Hematopoietic multipotent progenitor cell treated with erythropoietin and hydrocortisone succinate and interleukin-3 and kit ligand, for 4 days (in vitro differentiated cells): Measurements from ENCODE around the gene FAM107A.
"Not testable (repeated sequence)": the region's sequence is repeated elsewhere in the genome, so short reads cannot be mapped to it uniquely, and the experiment has no call there.

ENCODE experiments used
- DNase-seq: peaks from one replicate; pipeline ENCODE4 v3.0.0-alpha.2; 2015

FAM107A gene

GRCh38 chr3:58535531-58536500, 41.4 kb downstream of the FAM107A start:
- peak; percentile 62 for DNase-seq

DNA sequence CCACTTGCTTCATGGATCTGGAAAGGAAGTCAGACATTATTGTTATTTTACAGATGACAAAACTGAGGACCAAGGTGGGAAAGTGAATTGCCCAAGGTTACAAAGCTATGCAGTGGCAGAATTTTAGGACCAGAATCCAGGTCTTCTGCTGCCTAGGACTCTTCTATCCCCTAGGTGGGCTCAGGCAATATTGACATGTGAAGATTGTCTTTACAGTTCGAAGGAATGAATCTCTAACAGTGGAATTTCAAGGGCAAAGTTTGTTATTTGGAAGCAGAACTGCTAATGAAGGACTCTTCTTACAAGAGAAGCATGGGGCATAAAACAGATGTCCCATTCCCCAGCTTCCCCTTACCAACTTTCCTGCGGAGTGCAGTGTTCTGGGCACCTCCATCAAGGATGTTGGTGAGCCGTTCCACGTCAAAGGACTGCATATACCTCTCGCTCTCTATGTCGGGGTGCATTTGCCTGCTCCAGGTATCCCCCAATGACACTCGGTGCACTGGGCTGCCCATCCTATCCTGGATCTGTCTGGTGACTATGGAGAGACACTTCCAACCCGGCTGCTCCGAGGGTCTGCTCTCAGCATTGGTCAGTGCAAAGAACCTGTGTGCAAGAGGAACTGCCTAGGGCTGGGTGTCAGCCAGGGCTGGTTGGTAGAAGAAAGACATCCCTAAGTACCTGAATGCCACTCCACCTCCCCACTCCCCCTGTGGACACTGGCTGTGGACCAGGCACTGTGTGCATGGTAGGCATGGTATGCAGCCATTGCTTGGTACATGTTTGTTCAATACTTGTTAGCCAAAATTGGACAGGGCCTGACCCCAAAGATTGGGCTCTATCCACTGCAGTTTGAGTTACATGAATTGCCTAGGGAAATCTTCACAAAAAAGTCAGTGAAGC, 42.3 kb downstream of the FAM107A start:
- no peak for DNase-seq

DNA sequence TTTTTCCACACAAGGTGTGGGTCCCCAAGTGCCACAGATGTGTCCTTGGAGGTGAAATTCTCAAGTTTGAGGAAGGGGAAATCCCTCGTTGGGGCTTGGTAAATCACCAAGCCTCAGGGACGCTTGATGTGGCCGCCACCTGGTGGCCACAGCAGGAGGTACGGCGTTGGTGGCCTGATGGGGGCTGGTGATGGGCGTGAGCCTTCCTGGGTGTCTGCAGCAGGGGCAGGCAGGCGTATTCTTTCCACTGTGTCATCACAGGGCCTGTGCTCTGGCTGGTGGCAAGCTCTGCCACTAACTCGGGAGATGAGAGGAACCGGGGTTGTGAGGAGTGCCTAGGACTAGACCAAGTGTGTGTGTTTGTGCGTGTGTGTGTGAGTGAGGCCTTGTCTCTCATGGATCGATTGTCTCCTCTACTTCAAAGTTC, 44.4 kb downstream of the FAM107A start:
- DNase-seq, result peak; percentile 89

DNA sequence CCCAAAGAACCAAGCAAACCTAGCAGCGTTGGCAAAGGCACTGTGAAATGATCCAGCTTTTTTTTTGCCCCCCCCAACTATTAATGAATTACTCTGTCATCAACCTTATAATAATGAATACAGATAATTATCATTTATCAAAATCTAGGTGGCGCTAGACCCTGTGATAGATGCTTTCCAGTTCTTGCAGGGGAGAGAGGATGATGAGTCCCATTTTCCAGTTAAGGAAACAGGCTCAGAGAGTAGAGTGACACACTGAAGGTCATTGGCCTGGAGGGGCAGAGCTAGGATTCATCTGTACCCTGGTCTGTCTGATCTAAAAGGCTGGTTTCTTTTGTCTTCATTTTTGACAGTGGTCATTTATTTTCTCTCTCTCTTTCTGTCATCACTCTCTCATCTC, 45.2 kb downstream of the FAM107A start:
- no peak for DNase-seq

- no peak for DNase-seq
Measured at GRCh38 chr3:58531555-58531954, 45.6 kb downstream of the FAM107A start.

- no peak for DNase-seq
Measured at GRCh38 chr3:58530354-58530865, 46.8 kb downstream of the FAM107A start.

DNA sequence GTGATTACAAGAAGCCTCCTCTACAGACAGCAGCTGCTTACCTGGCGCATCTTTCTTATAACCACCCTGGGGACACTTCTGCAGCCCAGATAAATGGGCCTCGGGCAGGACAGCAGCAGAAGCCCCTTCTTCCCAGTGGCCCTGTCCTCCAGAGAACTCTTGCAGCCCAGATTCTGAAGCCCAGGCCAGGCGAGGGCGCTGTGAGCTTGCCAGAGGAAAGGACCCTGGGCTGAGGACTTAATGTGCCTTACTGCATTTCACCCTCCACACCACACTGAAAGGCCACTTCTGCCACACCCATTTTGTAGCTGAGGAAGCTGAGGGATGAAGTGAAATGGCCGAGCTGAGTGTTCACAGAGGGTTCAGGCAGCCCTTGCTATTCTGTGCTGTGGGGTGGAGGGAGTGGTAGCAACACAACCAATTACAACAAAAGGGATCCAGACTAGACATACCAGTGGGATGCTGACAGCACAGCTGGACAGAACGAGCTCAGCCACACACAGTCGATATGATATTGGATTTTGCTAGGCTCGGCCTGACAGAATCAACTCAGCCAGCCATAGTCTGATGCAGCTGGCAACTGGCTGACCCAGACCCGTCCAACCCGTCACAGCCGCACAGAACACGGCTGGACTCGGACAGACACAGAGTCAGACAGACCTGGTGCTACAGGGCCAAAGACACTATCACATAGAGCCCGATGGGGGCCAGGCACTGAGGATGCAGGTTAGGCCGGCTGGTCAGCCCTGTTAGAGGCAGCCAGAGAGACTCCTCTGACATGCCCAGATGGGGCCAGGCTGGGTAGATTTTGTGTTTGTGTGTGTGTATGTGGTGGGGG, 47.5 kb downstream of the FAM107A start:
- peak; percentile 53 for DNase-seq

DNA sequence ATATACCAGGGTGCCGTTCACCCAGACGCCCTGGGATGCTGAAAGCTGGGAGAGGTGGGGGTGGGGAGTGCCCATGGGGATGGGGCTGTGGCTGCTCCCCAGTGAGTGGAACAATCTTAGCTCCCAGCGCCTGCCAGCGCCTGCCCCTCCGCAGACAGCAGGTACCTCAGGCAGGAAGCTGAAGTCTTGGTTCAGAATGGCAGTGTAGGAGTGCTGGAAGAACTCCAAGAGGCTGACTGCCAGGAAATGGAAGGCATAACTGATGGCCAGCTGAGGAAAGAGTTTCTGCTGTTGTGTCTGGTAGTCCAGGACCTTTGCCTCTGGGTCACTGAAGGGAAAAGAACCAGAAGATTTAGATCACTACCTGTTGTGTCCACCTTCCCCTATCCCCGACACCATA, 48.6 kb downstream of the FAM107A start:
- no peak for DNase-seq

DNA sequence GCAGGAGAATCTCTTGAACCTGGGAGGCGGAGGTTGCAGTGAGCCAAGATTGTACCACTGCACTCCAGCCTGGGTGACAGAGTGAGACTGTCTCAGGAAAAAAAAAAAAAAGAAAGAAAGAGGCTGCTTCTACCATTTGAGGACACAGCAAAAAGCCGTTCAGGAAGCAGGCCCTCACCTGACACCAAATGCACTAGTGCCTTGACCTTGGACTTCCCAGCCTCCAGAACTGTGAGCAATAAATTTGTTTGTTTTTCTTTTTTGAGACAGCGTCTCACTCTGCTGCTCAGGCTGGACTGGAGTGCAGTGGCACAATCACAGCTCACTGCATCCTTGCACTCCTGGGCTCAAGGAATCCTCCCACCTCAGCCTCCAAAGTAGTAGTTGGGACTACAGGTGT, 49.8 kb downstream of the FAM107A start:
- not testable (repeated sequence) for DNase-seq

GRCh38 chr3:58526515-58526957, 50.7 kb downstream of the FAM107A start:
- DNase-seq, result peak; percentile 61

DNA sequence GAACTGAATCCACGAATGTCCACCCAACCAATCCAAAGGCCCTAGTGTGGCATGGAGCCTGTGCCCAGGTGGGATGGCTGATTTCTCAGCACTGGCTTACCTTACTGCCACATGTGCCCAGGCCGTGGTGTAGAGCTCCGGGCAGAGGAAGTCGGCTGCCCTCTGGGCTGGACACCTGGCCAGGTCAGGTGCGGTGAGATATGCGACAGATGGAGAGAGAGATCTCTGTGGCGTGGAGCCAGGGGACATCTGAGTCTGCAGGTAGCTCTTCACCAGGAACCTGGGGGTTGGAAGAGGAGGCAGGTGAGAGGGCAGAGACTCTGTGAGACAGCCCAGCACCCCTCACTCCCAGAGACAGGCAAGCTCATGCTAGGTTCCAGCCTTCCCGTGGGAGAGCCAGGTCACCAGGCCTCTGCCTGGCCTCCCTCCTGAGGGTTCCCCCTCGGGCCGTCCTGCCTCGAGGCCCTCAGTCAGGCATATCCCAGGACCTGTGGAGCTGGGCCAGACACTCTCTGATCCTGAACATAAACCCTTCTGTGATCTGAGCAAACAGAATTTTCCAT, 52.8 kb downstream of the FAM107A start:
- DNase-seq, result no peak

- peak; percentile 50 for DNase-seq
Measured at GRCh38 chr3:58522759-58523425, 54.3 kb downstream of the FAM107A start.

DNA sequence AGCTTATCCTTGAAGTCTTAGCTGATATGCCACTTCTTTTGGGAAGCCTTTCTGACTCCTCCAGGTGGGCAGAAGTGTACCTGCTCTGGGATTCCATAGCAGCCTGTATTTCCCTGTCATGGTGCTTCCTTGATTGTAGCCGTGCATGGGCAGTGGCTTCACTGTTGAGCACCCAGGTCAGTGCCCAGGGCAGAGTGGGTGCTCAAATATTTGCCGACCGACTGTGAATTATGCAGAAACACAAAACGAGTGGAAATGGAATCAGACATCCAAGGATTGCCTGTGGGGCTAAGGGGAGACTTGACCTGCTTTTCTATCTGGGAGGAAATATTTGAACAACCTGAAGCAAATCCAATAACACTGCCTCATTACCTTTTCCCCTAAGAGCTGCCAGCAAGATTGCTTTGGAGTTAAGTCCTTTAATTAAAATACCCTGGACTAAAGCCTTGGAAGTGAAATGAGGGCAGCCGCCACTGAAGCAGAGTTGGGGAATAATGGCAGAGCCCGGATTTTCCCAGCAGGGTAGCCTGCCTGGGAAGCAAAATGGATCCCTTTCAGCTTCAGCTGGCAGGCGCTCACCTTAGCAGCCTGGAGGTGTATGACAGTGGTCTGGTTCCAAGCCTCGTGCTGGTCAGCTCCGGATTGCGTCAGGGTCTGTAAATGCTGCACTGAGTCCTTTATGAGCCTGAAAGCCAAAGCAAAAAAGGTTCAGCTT, 55.1 kb downstream of the FAM107A start:
- DNase-seq, result no peak

DNA sequence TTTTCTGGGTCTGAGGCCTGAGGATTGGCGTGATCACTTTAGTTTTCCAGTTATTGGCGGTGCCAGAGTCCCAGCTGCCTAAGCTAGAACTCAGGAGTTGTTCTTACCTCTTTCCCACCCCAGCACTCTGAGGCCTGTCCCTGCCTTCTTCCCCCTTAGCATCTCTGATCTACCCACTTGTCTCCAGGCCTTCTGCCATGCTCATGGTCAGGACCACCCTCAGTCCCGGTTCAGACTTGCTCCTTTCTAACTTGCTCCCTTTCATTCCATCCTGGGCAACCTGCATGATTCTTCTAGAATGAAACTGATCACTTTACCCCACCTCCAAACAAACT, 55.9 kb downstream of the FAM107A start:
- DNase-seq, result no peak

- peak; percentile 18 for DNase-seq
Measured at GRCh38 chr3:58520403-58521335, 56.5 kb downstream of the FAM107A start.

DNA sequence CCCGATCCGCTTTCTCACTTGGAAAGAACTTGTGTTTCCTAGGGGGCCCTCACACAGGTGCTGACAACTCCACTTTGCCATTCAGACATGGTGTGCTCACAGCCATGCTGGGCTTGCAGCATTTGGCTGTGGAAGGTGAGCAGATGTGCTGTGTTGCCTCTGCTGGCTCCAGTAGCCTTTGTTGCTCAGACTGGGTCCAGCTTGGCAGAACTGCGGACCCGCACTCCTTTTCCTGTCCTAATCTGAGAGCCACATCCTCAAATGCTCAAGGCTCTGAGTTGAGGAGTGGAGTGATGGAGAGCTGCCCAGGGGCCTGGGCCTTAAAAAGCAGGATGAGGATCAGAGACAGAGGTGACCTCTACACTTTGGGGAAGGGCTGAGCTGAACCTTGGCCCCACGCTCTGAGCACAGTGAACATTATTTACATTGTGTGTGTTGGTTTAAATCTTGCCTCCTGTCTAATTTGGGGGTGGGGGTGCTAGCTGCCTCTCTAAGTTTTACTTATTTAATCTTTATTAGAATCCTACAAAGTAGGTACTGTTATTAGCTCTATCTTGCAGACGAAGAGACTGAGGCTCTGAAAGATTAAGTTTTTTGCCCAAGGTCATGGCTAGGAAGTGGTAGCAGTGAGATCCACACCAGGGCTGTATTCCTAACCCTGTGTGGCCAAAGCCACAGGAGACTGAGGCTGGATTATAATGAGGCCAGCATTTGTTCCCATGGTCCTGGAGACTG, 57.4 kb downstream of the FAM107A start:
- DNase-seq, result no peak

DNA sequence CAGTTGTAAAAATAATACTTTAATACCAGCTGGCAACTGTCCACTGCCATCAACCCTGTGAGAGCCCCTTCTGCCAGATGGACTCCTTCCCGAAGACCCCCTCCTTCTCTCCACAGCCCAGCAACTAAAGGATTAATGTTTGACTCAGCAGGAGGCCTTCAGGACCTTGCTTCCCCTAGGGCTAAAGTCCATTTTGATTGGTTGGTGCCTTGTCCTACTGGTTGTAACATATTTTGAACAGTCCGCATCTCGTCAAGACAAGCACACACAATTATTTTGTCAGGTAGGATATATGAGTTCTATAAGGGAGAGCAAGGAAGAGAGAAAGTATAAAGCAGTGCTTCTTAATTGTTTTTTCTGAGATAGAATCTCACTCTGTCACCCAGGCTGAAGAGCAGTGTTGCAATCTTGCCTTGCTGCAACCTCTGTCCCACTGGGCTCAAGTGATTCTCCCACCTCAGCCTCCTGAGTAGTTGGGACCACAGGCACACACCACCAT, 58.9 kb downstream of the FAM107A start:
- no peak for DNase-seq

GRCh38 chr3:58514405-58514804, 62.8 kb downstream of the FAM107A start:
- no peak for DNase-seq
